Skin epidermis (tissue), 12 donors: ENCODE results near the gene NCAPG2.
"Not testable (repeated sequence)": the region's sequence is repeated elsewhere in the genome, so short reads cannot be mapped to it uniquely, and the experiment has no call there.

Experiments used
- H3K27ac ChIP-seq, 21 experiments: fragments of 200-600 bp; sonication (generic) in 11 of 21; one replicate each; pipeline ENCODE4 v1.5.0; 2020; ENCODE audit warnings: mild to moderate bottlenecking in 3 of 21, inconsistent platforms in 2 of 21, moderate library complexity in 2 of 21
- H3K4me3 ChIP-seq, 7 experiments: fragments of 200-600 bp; sonication (generic) in 2 of 7; one replicate each; pipeline ENCODE4 v1.5.0; 2020; ENCODE audit warnings: inconsistent platforms in 2 of 7, mild to moderate bottlenecking in 2 of 7, moderate library complexity in 1 of 7

NCAPG2 gene

GRCh38 chr7:158649279-158649678 lies 55.3 kb downstream of the NCAPG2 start:
- peak overlapping the region in 1 of 21 experiments; percentile 43 for H3K27ac ChIP-seq
- no peak overlapping the region for H3K4me3 ChIP-seq

- Histone ChIP-seq H3K4me3 (no peak overlapping the region), H3K27ac (peak overlapping the region in 1 of 21 experiments; percentile 43)
Observed at GRCh38 chr7:158648787-158649186, 55.8 kb downstream of the NCAPG2 start.

GRCh38 chr7:158648168-158648567 lies 56.4 kb downstream of the NCAPG2 start:
- Histone ChIP-seq H3K4me3 (no peak overlapping the region), H3K27ac (no peak overlapping the region)

- H3K4me3 ChIP-seq = no peak overlapping the region
- H3K27ac ChIP-seq = no peak overlapping the region
Observed at GRCh38 chr7:158647475-158647792, 57.2 kb downstream of the NCAPG2 start.

- no peak overlapping the region for H3K27ac ChIP-seq
- H3K4me3 ChIP-seq = no peak overlapping the region
Observed at GRCh38 chr7:158646766-158647474, 57.7 kb downstream of the NCAPG2 start.

- Histone ChIP-seq H3K4me3 (no peak overlapping the region), H3K27ac (no peak overlapping the region)
Observed at GRCh38 chr7:158645842-158646241, 58.8 kb downstream of the NCAPG2 start.

- H3K4me3 ChIP-seq = no peak overlapping the region
- no peak overlapping the region for H3K27ac ChIP-seq
Observed at GRCh38 chr7:158642149-158642548, 62.5 kb downstream of the NCAPG2 start.

GRCh38 chr7:158638001-158638400 lies 66.6 kb downstream of the NCAPG2 start:
- H3K4me3 ChIP-seq = no peak overlapping the region
- no peak overlapping the region for H3K27ac ChIP-seq

GRCh38 chr7:158633055-158633956 lies 71.3 kb downstream of the NCAPG2 start:
- Histone ChIP-seq H3K4me3 (no peak overlapping the region), H3K27ac (no peak overlapping the region)

- H3K4me3 ChIP-seq = no peak overlapping the region
- H3K27ac ChIP-seq = no peak overlapping the region
Observed at GRCh38 chr7:158631574-158632195, 72.9 kb downstream of the NCAPG2 start.

GRCh38 chr7:158626289-158626688 lies 78.3 kb downstream of the NCAPG2 start:
- not testable (repeated sequence) for H3K4me3 ChIP-seq, H3K27ac ChIP-seq

- Histone ChIP-seq H3K4me3 (no peak overlapping the region), H3K27ac (no peak overlapping the region)
Observed at GRCh38 chr7:158623241-158623640, 81.4 kb downstream of the NCAPG2 start.

GRCh38 chr7:158620839-158621441 lies 83.7 kb downstream of the NCAPG2 start:
- H3K27ac ChIP-seq = no peak overlapping the region

GRCh38 chr7:158620418-158620817 lies 84.2 kb downstream of the NCAPG2 start:
- no peak overlapping the region for H3K4me3 ChIP-seq

More at GRCh38 chr7:158620839-158621441, 83.7 kb downstream of the NCAPG2 start:
- H3K4me3 ChIP-seq = no peak overlapping the region

GRCh38 chr7:158618745-158619140 lies 85.9 kb downstream of the NCAPG2 start:
- Histone ChIP-seq H3K27ac (no peak overlapping the region), H3K4me3 (no peak overlapping the region)

More at GRCh38 chr7:158620418-158620817, 84.2 kb downstream of the NCAPG2 start:
- no peak overlapping the region for H3K27ac ChIP-seq

GRCh38 chr7:158617737-158618128 lies 86.9 kb downstream of the NCAPG2 start:
- H3K4me3 ChIP-seq = no peak overlapping the region
- H3K27ac ChIP-seq = no peak overlapping the region

GRCh38 chr7:158616050-158616449 lies 88.6 kb downstream of the NCAPG2 start:
- Histone ChIP-seq H3K27ac (no peak overlapping the region), H3K4me3 (no peak overlapping the region)

GRCh38 chr7:158614700-158615099 lies 89.9 kb downstream of the NCAPG2 start:
- Histone ChIP-seq H3K27ac (no peak overlapping the region), H3K4me3 (no peak overlapping the region)

- Histone ChIP-seq H3K4me3 (no peak overlapping the region), H3K27ac (no peak overlapping the region)
Observed at GRCh38 chr7:158613481-158613880, 91.1 kb downstream of the NCAPG2 start.

- no peak overlapping the region for H3K27ac ChIP-seq
- H3K4me3 ChIP-seq = no peak overlapping the region
Observed at GRCh38 chr7:158612546-158612945, 92.1 kb downstream of the NCAPG2 start.
